Measurements from ENCODE around the gene SRD5A2.

Gene SRD5A2, protein sequence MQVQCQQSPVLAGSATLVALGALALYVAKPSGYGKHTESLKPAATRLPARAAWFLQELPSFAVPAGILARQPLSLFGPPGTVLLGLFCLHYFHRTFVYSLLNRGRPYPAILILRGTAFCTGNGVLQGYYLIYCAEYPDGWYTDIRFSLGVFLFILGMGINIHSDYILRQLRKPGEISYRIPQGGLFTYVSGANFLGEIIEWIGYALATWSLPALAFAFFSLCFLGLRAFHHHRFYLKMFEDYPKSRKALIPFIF

DNA sequence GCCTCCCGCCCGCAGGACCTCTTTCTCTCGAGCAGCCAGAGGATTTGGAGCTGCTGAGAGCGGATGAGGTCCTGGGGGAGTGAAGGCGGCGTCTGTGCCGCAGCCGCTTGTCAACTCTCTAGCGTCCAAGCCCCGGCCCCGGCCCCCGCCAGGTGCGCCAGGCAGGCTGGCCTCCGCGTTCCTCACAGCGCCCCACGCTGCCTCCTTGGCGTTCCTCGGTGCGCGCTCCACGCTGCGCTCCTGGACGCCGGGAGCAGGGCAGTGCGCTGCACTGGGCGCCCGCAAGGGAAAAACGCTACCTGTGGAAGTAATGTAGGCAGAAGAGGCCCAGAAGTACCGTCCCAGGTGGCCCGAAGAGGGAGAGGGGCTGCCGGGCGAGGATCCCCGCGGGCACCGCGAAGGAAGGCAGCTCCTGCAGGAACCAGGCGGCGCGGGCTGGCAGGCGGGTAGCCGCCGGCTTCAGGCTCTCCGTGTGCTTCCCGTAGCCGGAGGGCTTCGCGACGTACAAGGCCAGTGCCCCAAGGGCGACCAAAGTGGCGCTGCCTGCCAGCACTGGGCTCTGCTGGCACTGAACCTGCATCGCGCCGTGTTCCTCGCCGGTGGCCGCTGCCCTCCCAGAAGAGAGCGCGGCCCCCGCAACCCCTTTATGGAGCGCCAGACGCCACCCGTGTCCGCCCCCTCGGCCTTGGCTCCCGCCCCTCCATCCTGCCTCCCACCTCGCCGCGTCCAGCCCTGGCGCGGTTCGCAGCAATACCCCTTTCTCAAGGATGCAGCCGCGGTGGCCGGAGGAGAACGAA, at the start of gene SRD5A2:
TSS of gene SRD5A2 (minus strand) at position 618 of the 797 bp plus-strand sequence. CDS start at position 580, 38 bp downstream.
- Mint-ChIP-seq H3K9me3 (peaks cover 3 to 6% of the 10 kb centered on the region in 2 donors), H3K27ac (no peak within 1 kb of the TSS), H3K36me3 (peaks cover 5 to 7% of the 10 kb centered on the region in 2 donors), H3K4me3 (no peak within 1 kb of the TSS), H3K4me1 (peaks cover 0 to 5% of the 10 kb centered on the region in 2 donors), H3K27me3 (peaks cover 42 to 54% of the 10 kb centered on the region in 2 donors)
- DNase-seq (no peak), ATAC-seq (replicated peaks) (no peak)

DNA sequence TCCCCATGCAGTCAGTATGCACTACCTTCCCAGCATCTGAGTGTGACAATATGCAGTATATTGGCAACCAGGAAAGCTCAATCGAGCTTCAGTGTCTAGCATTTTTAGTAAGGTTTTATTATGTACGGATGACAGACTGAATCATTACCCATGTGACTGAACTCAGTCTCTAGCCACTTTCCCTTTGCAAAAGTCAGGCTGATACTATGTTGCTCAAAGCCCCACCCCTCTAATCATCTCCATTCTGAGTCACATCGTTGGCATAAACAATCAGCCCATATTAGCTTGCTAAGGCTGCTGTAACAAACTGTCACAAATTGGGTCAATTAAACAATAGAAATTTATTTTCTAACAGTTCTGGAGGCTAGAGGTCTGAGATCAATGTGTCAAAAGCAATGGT, 25.8 kb upstream of the SRD5A2 start:
- H3K27me3 Mint-ChIP-seq = peaks cover 5 to 7% of the 10 kb centered on the region in 2 donors
- H3K9me3 Mint-ChIP-seq = peaks cover 27 to 37% of the 10 kb centered on the region in 2 donors
- H3K4me3 Mint-ChIP-seq = no peak overlapping the region
- no peaks in the 10 kb centered on the region for H3K4me1 Mint-ChIP-seq
- ATAC-seq (replicated peaks) (no peak), DNase-seq (no peak)
- no peak overlapping the region for H3K27ac Mint-ChIP-seq
- H3K36me3 Mint-ChIP-seq = peaks cover 0 to 5% of the 10 kb centered on the region in 2 donors

DNA sequence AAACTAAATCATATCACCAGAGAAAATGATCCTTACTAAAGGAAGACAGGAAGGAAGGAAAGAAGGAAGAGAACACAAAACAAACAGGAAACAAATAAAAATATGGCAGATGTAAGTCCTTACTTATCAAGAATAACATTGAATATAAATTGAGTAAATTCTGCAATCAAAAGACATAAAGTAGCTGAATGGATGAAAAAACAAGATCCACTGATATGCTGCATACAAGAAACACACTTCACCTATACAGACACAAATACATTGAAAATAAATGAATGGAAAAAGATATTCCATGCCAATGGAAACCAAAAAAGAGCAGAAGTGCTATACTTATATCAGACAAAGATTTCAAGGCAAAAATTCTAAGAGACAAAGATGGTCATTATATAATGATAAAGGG, 18.0 kb upstream of the SRD5A2 start:
- H3K27me3 Mint-ChIP-seq = peaks cover 7% of the 10 kb centered on the region in 2 donors
- H3K4me1 Mint-ChIP-seq = no peaks in the 10 kb centered on the region
- no peak overlapping the region for H3K27ac Mint-ChIP-seq
- no peak overlapping the region for H3K4me3 Mint-ChIP-seq
- DNase-seq (no peak), ATAC-seq (replicated peaks) (no peak)
- H3K36me3 Mint-ChIP-seq = peaks cover 1 to 3% of the 10 kb centered on the region in 2 donors
- H3K9me3 Mint-ChIP-seq = peaks cover 31 to 39% of the 10 kb centered on the region in 2 donors

DNA sequence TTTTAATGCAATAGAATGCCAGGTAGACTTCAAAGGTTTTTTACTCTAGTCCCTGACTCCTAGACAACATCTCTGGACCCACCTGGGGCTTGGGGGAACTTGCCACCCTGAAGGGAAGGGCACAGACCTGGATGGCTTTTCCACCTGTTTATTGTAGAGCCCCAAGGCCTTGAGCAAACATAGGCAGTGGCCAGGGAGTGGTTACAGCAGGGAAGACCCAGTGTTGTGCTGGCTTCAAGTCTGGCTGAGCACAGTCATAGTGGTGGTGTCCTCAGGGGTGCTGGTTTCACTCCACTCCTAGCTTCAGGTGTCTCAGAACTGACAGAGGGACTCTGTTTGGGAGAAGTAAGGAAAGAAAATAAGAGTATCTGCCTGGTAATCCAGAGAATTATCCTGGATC, 5.5 kb upstream of the SRD5A2 start:
- peaks cover 4 to 11% of the 10 kb centered on the region in 2 donors for H3K9me3 Mint-ChIP-seq
- H3K4me3 Mint-ChIP-seq = no peak overlapping the region
- DNase-seq (no peak), ATAC-seq (replicated peaks) (no peak)
- peaks cover 0 to 2% of the 10 kb centered on the region in 2 donors for H3K4me1 Mint-ChIP-seq
- peaks cover 5% of the 10 kb centered on the region in 2 donors for H3K36me3 Mint-ChIP-seq
- peaks cover 23 to 30% of the 10 kb centered on the region in 2 donors for H3K27me3 Mint-ChIP-seq
- H3K27ac Mint-ChIP-seq = no peak overlapping the region

DNA sequence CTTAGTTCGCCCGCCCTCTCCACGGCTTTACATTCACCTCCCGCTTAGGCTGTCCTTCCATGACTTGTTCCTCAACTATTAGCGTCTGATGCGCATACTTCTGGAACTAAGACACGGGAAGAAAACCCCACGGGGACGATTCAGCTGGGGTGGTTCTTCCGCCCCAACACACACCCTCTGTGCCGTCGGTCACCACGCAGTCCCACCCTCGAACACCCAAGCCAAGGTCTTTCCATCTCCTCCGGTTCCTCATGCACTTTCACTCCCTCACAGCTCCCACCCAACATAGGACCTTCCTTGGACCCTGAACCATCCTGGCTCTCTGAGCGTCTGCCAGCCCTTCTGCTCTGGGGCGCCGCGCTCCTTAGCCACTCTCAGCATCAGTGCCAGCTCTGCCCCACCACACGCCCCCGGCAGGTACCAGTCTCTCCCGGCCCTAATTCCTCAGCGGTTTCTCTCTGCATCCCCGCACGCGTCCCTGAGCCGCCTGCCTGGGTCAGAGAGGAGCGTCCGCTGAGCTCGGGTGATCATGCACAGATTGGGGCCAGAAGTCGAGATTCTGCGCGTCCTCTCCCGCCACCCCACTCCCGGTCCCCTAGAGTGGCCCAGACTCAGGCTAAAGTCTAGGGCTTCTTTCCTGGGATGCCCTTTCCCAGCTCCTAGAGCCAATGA, 522 bp upstream of the SRD5A2 start:
- DNase-seq (no peak), ATAC-seq (replicated peaks) (no peak)
- Mint-ChIP-seq H3K36me3 (peaks cover 5 to 7% of the 10 kb centered on the region in 2 donors), H3K4me3 (no peak overlapping the region), H3K4me1 (peaks cover 0 to 5% of the 10 kb centered on the region in 2 donors), H3K27ac (no peak overlapping the region), H3K27me3 (peaks cover 44 to 54% of the 10 kb centered on the region in 2 donors), H3K9me3 (peaks cover 0 to 4% of the 10 kb centered on the region in 2 donors)

DNA sequence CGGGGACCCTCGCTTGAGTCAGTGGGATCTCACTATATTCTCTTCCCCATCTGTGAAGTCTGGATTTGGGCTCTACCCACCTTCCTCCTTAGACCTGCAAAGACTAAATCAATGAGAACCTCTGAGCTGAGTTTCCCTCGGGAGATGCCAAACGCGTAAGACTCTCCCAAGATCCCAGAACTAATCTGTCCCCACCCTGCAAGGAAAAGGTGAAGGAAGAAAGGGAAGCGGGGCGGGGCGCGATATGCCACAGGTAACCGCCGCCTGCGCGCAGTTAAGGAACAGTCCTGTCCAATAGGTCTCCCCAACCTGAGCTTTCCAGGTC, 780 bp downstream of the SRD5A2 start:
- Mint-ChIP-seq H3K27me3 (peaks cover 42 to 54% of the 10 kb centered on the region in 2 donors), H3K9me3 (peaks cover 3 to 6% of the 10 kb centered on the region in 2 donors), H3K27ac (no peak overlapping the region), H3K4me1 (peaks cover 0 to 5% of the 10 kb centered on the region in 2 donors), H3K4me3 (no peak overlapping the region), H3K36me3 (peaks cover 5 to 7% of the 10 kb centered on the region in 2 donors)
- ATAC-seq (replicated peaks) (no peak), DNase-seq (no peak)

DNA sequence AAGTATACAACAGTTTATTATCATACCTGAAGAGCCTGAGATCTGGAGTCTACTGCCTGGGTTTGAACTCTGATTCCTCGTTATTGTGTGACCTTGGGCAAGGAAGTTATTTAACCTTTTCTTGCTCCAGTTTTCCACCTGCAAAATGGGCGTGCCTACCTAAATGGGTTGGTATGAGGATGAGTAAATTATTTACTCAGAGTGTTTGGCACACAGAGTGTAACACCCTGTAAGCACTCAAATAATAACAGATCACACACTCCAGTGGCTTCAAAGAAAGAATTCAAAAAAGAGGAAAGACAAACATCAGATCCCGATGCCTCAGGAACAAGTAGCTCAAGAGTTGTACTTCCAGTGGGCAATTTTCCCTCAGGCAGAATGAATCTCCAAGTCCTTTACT, 2.4 kb downstream of the SRD5A2 start:
- DNase-seq = no peak
- peaks cover 3 to 6% of the 10 kb centered on the region in 2 donors for H3K9me3 Mint-ChIP-seq
- peaks cover 0 to 5% of the 10 kb centered on the region in 2 donors for H3K4me1 Mint-ChIP-seq
- no peak overlapping the region for H3K27ac Mint-ChIP-seq
- no peak overlapping the region for H3K4me3 Mint-ChIP-seq
- peaks cover 5 to 7% of the 10 kb centered on the region in 2 donors for H3K36me3 Mint-ChIP-seq
- ATAC-seq (replicated peaks) = no peak
- H3K27me3 Mint-ChIP-seq = peaks cover 42 to 44% of the 10 kb centered on the region in 2 donors

DNA sequence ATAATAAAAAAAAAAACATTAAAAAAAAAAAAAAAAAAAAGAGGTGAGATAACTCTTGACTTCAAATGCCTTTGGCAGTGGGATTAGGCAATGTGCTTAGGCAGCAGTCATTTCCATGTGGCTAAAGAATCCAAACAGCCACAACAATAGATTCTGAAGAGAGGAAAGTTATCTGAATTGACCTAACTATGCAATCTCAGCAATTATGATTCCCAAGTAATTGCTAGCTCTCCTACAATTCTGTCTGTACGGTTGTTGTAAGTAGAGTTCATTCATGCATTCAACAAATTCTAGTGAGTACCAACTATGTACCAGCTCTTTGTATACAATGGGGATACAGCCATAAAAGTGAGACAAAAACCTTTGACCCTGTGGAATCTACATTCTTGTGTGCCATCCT, 3.6 kb downstream of the SRD5A2 start:
- peaks cover 32 to 33% of the 10 kb centered on the region in 2 donors for H3K27me3 Mint-ChIP-seq
- H3K4me1 Mint-ChIP-seq = peaks cover 0 to 5% of the 10 kb centered on the region in 2 donors
- H3K36me3 Mint-ChIP-seq = peaks cover 3 to 7% of the 10 kb centered on the region in 2 donors
- H3K9me3 Mint-ChIP-seq = peaks cover 3 to 6% of the 10 kb centered on the region in 2 donors
- ATAC-seq (replicated peaks) = no peak
- no peak for DNase-seq
- H3K27ac Mint-ChIP-seq = no peak overlapping the region
- H3K4me3 Mint-ChIP-seq = no peak overlapping the region

DNA sequence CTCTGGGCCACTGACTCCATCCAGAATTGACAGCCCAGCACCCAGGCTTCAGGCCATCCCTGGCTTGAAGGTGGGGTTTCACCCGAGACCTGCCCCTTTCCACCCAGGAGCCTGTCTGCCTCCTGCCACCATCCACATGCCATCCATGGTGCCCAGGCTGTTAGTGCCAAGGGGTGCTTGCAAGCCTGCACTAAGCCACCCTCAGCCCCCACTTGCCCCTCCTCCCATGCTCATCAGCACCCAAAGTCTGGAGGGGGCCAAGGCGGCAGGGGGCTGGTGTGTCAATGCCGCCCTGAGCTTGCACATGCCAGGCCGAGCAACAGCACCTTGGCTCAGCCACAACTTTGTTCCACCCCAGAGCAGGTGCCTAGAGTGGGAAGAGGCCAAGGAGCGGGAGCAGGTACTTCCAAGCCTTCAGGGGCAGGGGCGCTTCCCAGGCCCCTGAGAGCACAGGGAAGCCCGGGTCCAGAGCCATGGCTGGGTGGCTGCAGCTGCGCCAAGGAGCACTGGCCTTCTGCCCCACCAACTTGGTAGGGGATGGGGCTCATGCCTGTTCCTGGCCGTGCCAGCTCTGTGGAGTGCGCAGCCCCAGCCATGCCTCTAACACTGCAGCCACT, 12.0 kb downstream of the SRD5A2 start:
- Mint-ChIP-seq H3K27ac (no peak overlapping the region), H3K4me3 (no peak overlapping the region), H3K4me1 (no peaks in the 10 kb centered on the region), H3K36me3 (no peaks in the 10 kb centered on the region), H3K9me3 (peaks cover 6 to 7% of the 10 kb centered on the region in 2 donors), H3K27me3 (peaks cover 13 to 14% of the 10 kb centered on the region in 2 donors)
- ATAC-seq (replicated peaks) = no peak
- DNase-seq = no peak

DNA sequence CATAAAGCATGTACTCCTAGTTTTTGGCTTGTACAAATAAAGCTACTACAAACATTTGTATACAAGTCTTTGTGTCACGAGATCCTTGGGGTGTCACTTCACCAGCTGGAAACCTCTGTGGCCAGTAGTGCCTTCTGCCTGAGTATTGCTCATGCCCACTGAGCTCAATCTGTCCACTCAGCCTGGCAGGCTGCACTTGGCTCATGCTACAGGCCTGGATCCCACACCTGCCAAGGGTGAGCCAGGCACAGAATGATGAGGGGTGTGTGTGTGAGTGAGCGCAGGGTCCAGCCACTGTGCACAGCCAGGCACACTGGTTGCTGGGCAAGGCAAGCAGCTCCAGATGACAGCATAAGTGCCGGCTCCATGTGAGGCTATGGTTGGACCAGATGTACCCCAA, 13.1 kb downstream of the SRD5A2 start:
- H3K4me3 Mint-ChIP-seq = no peak overlapping the region
- H3K36me3 Mint-ChIP-seq = no peaks in the 10 kb centered on the region
- DNase-seq = no peak
- no peak overlapping the region for H3K27ac Mint-ChIP-seq
- H3K9me3 Mint-ChIP-seq = peaks cover 6 to 7% of the 10 kb centered on the region in 2 donors
- H3K4me1 Mint-ChIP-seq = no peaks in the 10 kb centered on the region
- H3K27me3 Mint-ChIP-seq = peaks cover 18 to 20% of the 10 kb centered on the region in 2 donors
- ATAC-seq (replicated peaks) = no peak

DNA sequence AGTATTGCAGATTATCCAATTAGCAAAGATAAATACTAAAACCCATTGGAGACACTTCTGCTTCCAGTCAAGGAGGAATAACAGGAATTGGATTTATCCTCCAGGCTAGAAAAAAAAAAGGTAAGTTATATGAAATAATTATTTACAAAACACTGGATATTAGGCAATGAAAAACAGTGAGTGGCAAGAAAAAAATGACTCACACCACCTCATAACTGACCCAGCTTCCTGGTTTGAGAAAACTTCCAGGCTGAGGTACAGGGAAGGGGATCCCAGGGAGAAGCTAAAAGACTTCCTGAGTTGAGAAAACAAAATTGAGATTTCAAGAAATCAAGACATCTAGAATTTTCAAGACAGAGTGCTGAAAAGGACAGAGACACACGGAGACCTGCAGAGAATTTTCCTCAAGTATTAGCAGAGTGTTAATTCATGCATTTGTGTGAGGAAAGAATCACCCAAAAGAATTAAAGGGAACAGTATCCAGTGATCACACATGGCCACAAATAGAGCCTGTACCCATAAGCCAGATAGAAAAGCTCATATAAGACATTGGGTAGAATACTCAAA, 17.4 kb downstream of the SRD5A2 start:
- peaks cover 15 to 19% of the 10 kb centered on the region in 2 donors for H3K27me3 Mint-ChIP-seq
- H3K4me3 Mint-ChIP-seq = no peak overlapping the region
- ATAC-seq (replicated peaks) = no peak
- H3K4me1 Mint-ChIP-seq = no peaks in the 10 kb centered on the region
- no peak for DNase-seq
- H3K36me3 Mint-ChIP-seq = no peaks in the 10 kb centered on the region
- no peaks in the 10 kb centered on the region for H3K9me3 Mint-ChIP-seq
- H3K27ac Mint-ChIP-seq = no peak overlapping the region

DNA sequence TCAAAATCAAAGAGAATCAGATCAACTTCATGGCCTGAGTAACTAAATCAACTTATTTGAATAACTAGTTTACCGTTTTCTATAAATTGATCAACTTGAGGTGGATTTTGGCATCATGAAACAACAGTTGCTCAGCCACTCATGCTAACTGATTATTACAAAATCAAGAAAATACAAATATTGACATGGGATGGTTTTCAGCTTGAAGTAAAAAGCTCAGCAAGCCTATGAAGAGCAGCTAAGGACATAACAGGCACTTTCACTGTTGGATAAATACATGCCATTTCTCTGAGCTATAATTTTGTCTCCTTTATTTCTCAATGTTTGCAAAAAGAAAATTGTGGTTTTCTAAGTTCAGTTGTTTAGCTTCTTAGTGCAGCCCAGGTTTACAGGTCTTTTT, 18.9 kb downstream of the SRD5A2 start:
- no peak for DNase-seq
- no peaks in the 10 kb centered on the region for H3K9me3 Mint-ChIP-seq
- ATAC-seq (replicated peaks) = no peak
- H3K27me3 Mint-ChIP-seq = peaks cover 15 to 16% of the 10 kb centered on the region in 2 donors
- no peaks in the 10 kb centered on the region for H3K4me1 Mint-ChIP-seq
- no peaks in the 10 kb centered on the region for H3K36me3 Mint-ChIP-seq
- H3K4me3 Mint-ChIP-seq = no peak overlapping the region
- H3K27ac Mint-ChIP-seq = no peak overlapping the region

DNA sequence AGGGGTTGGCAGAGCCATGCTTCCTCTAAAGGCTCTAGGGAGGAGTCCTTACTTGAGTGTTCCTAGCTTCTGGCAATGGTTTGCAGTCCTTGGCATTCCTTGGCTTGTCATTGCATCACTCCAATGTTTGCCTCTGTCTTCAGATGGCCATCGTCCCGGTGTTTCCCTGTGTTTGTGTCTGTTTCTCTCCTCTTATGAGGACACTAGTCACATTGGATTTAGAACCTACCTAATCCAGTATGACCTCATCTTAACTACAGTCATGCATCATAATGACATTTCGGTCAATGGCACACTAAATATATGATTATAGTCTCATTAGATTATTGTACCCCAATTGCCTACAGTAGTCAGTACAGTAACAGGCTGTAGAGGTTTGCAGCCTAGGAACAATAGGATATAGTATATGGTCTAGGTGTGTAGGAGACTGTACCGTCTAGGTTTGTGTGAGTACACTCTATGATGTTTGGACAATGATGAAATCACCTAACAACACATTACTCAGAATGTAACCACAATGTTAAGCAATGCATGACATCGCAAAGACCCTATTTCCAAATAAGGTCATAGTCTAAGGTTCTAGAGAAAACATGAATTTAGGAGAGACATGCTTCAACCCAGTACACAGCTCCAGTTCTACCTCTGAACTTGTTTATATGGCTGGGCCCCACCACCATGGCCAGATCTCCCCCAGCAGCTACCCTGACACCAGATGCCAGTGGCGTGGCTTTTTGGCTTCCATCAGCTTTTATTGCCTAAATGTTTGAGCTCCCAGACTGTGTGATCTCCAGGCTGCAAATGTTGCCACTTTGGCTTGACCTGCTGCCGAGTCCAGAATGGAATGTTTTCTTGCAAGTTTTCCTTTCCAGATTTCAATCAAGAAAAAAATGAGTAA, 22.1 kb downstream of the SRD5A2 start:
- no peak overlapping the region for H3K27ac Mint-ChIP-seq
- H3K4me3 Mint-ChIP-seq = no peak overlapping the region
- DNase-seq (no peak), ATAC-seq (replicated peaks) (no peak)
- no peaks in the 10 kb centered on the region for H3K36me3 Mint-ChIP-seq
- no peaks in the 10 kb centered on the region for H3K4me1 Mint-ChIP-seq
- H3K9me3 Mint-ChIP-seq = peaks cover 13 to 18% of the 10 kb centered on the region in 2 donors
- peaks cover 7 to 10% of the 10 kb centered on the region in 2 donors for H3K27me3 Mint-ChIP-seq
